ENCODE measurements around the gene MCHR1. TPM values are rescaled to one million over a fixed set of nuclear protein-coding genes. Genes with fewer than 3 reads are reported as not detected.

The MCHR1 gene
- total RNA-seq, 1 experiment from 2014 or later: not detected

DNA sequence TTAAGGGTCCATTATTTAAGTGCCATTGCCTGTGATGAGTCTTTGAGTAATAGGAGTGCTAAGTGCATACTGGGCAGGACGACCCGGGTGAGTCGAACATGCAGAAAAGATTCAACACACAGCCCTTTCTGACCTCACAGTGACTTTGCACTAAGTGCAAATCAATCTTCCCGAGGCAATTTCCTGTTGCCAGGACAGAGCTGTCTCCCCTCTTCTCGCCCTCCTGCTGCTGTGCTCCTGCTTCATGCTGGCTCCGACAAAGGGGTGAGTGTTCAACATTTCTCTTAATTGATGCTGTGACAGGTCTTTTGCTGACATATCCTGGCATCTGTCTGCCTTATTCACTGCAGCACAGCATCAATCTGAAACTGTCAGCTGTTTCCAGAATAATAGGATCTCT is 42.0 kb downstream of the MCHR1 start:
- H3K27ac Mint-ChIP-seq (ENCODE audit: low read depth, unreplicated experiment): no peak overlapping the region
- no TSS peak for BruUV-seq (replicated peaks)
- TF ChIP-seq, protein P1, sequence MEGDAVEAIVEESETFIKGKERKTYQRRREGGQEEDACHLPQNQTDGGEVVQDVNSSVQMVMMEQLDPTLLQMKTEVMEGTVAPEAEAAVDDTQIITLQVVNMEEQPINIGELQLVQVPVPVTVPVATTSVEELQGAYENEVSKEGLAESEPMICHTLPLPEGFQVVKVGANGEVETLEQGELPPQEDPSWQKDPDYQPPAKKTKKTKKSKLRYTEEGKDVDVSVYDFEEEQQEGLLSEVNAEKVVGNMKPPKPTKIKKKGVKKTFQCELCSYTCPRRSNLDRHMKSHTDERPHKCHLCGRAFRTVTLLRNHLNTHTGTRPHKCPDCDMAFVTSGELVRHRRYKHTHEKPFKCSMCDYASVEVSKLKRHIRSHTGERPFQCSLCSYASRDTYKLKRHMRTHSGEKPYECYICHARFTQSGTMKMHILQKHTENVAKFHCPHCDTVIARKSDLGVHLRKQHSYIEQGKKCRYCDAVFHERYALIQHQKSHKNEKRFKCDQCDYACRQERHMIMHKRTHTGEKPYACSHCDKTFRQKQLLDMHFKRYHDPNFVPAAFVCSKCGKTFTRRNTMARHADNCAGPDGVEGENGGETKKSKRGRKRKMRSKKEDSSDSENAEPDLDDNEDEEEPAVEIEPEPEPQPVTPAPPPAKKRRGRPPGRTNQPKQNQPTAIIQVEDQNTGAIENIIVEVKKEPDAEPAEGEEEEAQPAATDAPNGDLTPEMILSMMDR (IDR thresholded peaks at IDR 0.05; ENCODE audit: unreplicated experiment): no peak
- no peaks in the 10 kb centered on the region for H3K4me1 Mint-ChIP-seq (ENCODE audit: insufficient read depth, unreplicated experiment)
- no peaks in the 10 kb centered on the region for H3K36me3 Mint-ChIP-seq (ENCODE audit: insufficient read depth, unreplicated experiment)
- POLR2A ChIA-PET: no interaction called here
- intact Hi-C loops (cut with micrococcal nuclease): no loop called here
- DNase-seq (ENCODE audit: unreplicated experiment): no peak
- CTCF ChIA-PET: interaction anchor here (1.6 kb wide), 1 partner anchor 38 kb away, joined by 3 read pairs; no protein-coding TSS in a partner anchor
- H3K4me3 Mint-ChIP-seq (ENCODE audit: unreplicated experiment): no peak overlapping the region
- no peaks in the 10 kb centered on the region for H3K27me3 Mint-ChIP-seq (ENCODE audit: insufficient read depth, unreplicated experiment)
- H3K9me3 Mint-ChIP-seq (ENCODE audit: unreplicated experiment): no peaks in the 10 kb centered on the region

- TF ChIP-seq, protein P1 (IDR thresholded peaks at IDR 0.05; ENCODE audit: unreplicated experiment): no peak
- intact Hi-C loops (cut with micrococcal nuclease): no loop called here
- Mint-ChIP-seq H3K27ac (ENCODE audit: low read depth, unreplicated experiment) (no peak overlapping the region), H3K9me3 (ENCODE audit: unreplicated experiment) (no peaks in the 10 kb centered on the region), H3K27me3 (ENCODE audit: insufficient read depth, unreplicated experiment) (no peaks in the 10 kb centered on the region), H3K36me3 (ENCODE audit: insufficient read depth, unreplicated experiment) (no peaks in the 10 kb centered on the region), H3K4me1 (ENCODE audit: insufficient read depth, unreplicated experiment) (peaks cover 10% of the 10 kb centered on the region), H3K4me3 (ENCODE audit: unreplicated experiment) (no peak overlapping the region)
- ChIA-PET CTCF (no interaction called here), POLR2A (no interaction called here)
- no peak for DNase-seq (ENCODE audit: unreplicated experiment)
- BruUV-seq (replicated peaks): no TSS peak
Observed at GRCh38 chr22:40723396-40723933, 44.2 kb downstream of the MCHR1 start.

DNA sequence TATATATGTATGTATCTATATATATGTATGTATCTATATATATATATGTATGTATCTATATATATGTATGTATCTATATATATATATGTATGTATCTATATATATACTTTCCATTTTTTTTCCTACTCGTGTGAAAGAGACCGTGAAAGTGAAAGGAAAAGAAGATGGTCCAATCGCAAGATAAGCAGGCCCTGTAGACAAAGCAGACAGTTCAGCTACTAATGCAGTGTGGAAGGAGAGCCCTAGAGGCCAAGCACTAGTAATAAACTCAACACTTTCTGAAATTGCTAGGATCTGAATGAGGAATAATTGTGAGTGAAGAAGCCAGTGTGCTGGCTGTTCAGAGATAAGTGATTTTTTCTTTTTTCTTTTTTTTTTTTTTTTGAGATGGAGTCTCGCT is 47.2 kb downstream of the MCHR1 start:
- TF ChIP-seq, protein P1 (IDR thresholded peaks at IDR 0.05; ENCODE audit: unreplicated experiment): no peak
- no TSS peak for BruUV-seq (replicated peaks)
- H3K27me3 Mint-ChIP-seq (ENCODE audit: insufficient read depth, unreplicated experiment): no peaks in the 10 kb centered on the region
- H3K9me3 Mint-ChIP-seq (ENCODE audit: unreplicated experiment): no peaks in the 10 kb centered on the region
- no peak overlapping the region for H3K4me3 Mint-ChIP-seq (ENCODE audit: unreplicated experiment)
- H3K4me1 Mint-ChIP-seq (ENCODE audit: insufficient read depth, unreplicated experiment): peaks cover 19% of the 10 kb centered on the region
- POLR2A ChIA-PET: interaction anchor here (0.5 to 1.2 kb wide), 2 partner anchors 31 to 1407 kb away, joined by 3 to 4 read pairs; partner anchors contain the start of gene RPL3
- DNase-seq (ENCODE audit: unreplicated experiment): no peak
- H3K27ac Mint-ChIP-seq (ENCODE audit: low read depth, unreplicated experiment): no peak overlapping the region
- no peaks in the 10 kb centered on the region for H3K36me3 Mint-ChIP-seq (ENCODE audit: insufficient read depth, unreplicated experiment)
- intact Hi-C loops (cut with micrococcal nuclease): no loop called here
- CTCF ChIA-PET: interaction anchor here (1.0 kb wide), 1 partner anchor 274 kb away, joined by 4 read pairs; no protein-coding TSS in a partner anchor

DNA sequence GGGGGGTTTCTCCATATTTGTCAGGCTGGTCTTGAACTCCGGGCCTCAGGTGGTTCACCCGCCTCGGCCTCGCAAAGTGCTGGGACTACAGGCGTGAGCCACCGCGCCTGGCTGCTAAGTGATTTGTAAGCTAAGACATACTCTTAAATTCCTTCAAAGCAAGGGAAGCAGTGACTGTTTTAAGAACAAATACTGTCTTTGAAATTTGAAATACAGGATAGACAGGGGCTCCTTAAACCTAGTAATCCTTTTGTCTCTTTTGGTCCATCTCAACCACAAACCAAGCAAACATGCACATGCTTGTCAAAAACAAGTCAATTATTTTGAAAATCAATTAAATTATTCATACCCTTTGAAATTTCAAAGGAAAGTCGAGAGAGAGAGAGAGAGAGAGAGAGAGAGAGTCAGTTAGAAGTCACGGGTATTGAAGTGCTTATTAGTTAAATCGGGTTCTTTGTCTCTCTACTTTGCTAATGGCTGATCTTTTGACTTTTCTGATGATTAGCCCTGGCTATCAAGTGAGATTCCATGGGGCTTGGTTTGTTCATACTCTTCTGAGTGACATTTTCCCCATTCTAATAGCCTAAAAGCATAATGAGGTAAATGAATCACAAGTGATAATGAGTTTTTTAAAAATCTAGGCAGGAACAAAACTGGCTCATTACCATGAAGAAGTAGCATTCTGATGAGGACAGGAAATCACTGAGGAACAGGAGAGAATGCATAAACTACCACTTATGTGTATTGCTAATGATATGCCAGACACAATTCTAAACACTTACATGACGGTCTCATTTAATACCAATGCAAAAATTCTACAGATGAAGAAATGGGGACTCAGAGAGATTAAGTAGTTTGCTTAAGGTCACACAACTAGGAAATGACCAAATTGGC is 48.0 kb downstream of the MCHR1 start:
- ChIA-PET POLR2A (interaction anchor here (0.5 to 1.7 kb wide), 4 partner anchors 16 to 1408 kb away, joined by 3 to 5 read pairs (median 4); partner anchors contain the start of genes RPL3 and ST13), CTCF (interaction anchor here (1.0 kb wide), 1 partner anchor 275 kb away, joined by 4 read pairs; no protein-coding TSS in a partner anchor)
- Mint-ChIP-seq H3K9me3 (ENCODE audit: unreplicated experiment) (no peaks in the 10 kb centered on the region), H3K4me1 (ENCODE audit: insufficient read depth, unreplicated experiment) (peaks cover 21% of the 10 kb centered on the region), H3K27me3 (ENCODE audit: insufficient read depth, unreplicated experiment) (no peaks in the 10 kb centered on the region), H3K27ac (ENCODE audit: low read depth, unreplicated experiment) (no peak overlapping the region), H3K36me3 (ENCODE audit: insufficient read depth, unreplicated experiment) (no peaks in the 10 kb centered on the region), H3K4me3 (ENCODE audit: unreplicated experiment) (no peak overlapping the region)
- no peak for DNase-seq (ENCODE audit: unreplicated experiment)
- intact Hi-C loops (cut with micrococcal nuclease): no loop called here
- BruUV-seq (replicated peaks): no TSS peak
- TF ChIP-seq, protein P1 (IDR thresholded peaks at IDR 0.05; ENCODE audit: unreplicated experiment): no peak

Measured in MCF 10A (cell line).